ENCODE measurements around the gene OR8D2. TPM values are rescaled to one million over a fixed set of nuclear protein-coding genes. Genes with fewer than 3 reads are reported as not detected.

OR8D2 gene
- not detected in 2 replicates for total RNA-seq

GRCh38 chr11:124320097-124320496 lies at the start of gene OR8D2:
Gene OR8D2 (minus strand): TSS chr11:124320197. CDS start chr11:124320197, 0 bp downstream.

GRCh38 chr11:124313849-124314248 lies 6.1 kb downstream of the OR8D2 start, which contains the start of gene OR8D1:
Gene OR8D1 (minus strand): TSS chr11:124313949. CDS start chr11:124310766, 3,183 bp downstream.

Other genes starting within 250 kb of the OR8D2 start
- gene VWA5A, start 204.7 kb downstream of the OR8D2 start, total RNA-seq, result 10.1 and 14.5 TPM in 2 replicates
- gene OR10D3, start 136.9 kb downstream of the OR8D2 start, total RNA-seq, result not detected in 2 replicates
- not detected in 2 replicates for gene OR8G1, start 79.1 kb downstream of the OR8D2 start, total RNA-seq
- gene OR8G5, start 63.8 kb downstream of the OR8D2 start, total RNA-seq, result not detected in 2 replicates
- gene OR8D1, start 6.2 kb downstream of the OR8D2 start, total RNA-seq, result not detected in 2 replicates
- not detected in 2 replicates for gene OR8B2, start 64.3 kb upstream of the OR8D2 start, total RNA-seq
- not detected in 2 replicates for gene OR8B3, start 78.8 kb upstream of the OR8D2 start, total RNA-seq
- not detected in 2 replicates for gene OR8B4, start 104.7 kb upstream of the OR8D2 start, total RNA-seq
- gene OR8B8, start 125.5 kb upstream of the OR8D2 start, total RNA-seq, result not detected in 2 replicates
- not detected in 2 replicates for gene OR8B12, start 223.5 kb upstream of the OR8D2 start, total RNA-seq
- gene OR8A1, start 249.8 kb upstream of the OR8D2 start, total RNA-seq, result not detected in 2 replicates

Measured in myometrial cell (primary cell).